Fibroblast of mammary gland (primary cell): ENCODE measurements around the gene R3HDM2.
"Not testable (repeated sequence)": the region's sequence is repeated elsewhere in the genome, so short reads cannot be mapped to it uniquely, and the experiment has no call there.

Source experiments
- DNase-seq: peaks from one replicate; pipeline ENCODE4 v3.0.0-alpha.2; 2010; ENCODE audit warnings: low read depth
- H3K4me3 ChIP-seq: 2 replicates; pipeline ENCODE4 v1.5.1; 2011; ENCODE audit warnings: low read depth, mild to moderate bottlenecking, low read length, moderate library complexity; ENCODE audit not compliant: control insufficient read depth
- TF ChIP-seq, protein P1 (sequence below): conservative IDR thresholded peaks from 2 replicates; pipeline ENCODE4 v1.5.1; 2011; ENCODE audit warnings: low read depth, low read length, inconsistent platforms; ENCODE audit not compliant: control insufficient read depth, insufficient read depth

The R3HDM2 gene

DNA sequence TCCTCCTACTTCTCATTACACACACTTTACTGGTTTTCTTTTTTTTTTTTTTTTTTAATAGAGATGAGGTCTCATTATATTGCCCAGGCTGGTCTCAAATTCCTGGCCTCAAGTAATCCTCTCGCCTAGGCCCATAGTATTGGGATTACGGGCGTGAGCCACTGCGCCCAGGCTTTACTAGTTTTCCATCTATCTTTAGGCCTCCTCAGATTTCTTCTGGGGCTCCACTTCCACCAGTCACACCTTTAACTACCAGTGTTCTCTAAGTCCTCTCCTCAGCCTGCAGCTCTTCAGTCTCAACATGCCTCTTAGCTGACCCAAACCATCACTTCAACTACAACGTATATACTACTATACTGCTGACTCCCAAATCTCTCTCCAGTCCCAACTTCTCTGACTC lies 10.4 kb downstream of the R3HDM2 start:
- TF ChIP-seq, protein P1, sequence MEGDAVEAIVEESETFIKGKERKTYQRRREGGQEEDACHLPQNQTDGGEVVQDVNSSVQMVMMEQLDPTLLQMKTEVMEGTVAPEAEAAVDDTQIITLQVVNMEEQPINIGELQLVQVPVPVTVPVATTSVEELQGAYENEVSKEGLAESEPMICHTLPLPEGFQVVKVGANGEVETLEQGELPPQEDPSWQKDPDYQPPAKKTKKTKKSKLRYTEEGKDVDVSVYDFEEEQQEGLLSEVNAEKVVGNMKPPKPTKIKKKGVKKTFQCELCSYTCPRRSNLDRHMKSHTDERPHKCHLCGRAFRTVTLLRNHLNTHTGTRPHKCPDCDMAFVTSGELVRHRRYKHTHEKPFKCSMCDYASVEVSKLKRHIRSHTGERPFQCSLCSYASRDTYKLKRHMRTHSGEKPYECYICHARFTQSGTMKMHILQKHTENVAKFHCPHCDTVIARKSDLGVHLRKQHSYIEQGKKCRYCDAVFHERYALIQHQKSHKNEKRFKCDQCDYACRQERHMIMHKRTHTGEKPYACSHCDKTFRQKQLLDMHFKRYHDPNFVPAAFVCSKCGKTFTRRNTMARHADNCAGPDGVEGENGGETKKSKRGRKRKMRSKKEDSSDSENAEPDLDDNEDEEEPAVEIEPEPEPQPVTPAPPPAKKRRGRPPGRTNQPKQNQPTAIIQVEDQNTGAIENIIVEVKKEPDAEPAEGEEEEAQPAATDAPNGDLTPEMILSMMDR = no peak
- no peak for DNase-seq
- H3K4me3 ChIP-seq = no peak overlapping the region

DNA sequence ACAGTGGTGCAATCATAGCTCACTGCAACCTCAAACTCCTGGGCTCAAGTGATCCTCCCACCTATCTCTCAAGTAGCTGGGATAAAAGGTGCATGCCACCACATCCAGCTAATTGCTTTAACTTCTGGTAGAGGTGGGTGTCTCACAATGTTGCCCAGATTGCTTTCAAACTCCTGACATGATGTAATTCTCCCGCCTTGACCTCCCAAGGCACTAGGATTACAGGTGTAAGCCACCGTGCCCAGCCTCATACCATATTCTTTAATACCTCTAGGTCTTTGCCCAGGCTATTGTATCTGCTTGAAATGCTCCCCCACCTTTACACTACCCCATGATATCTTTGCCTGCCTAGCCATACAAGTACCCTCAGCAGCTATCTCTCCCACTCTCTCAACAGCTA lies 11.3 kb downstream of the R3HDM2 start:
- DNase-seq = no peak
- TF ChIP-seq, protein P1 = no peak
- H3K4me3 ChIP-seq = no peak overlapping the region

DNA sequence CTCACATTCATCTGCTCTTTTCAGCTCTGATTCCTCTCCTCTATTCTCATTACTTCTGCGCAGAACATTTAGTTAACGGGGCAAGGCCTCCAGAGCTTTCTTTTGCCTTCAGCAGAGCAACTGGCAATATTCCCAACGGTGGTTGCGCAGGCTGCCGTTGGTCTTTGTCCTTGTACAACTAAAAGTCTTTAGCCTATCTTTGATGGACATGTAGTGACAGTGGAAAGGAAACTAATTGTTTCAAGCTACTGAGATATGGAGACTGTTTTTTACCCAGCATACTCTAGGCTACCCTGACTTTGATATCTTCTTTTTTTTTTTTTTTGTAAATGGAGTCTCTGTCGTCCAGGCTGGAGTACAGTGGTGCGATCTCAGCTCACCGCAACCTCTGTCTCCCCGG lies 12.6 kb downstream of the R3HDM2 start:
- TF ChIP-seq, protein P1 = no peak
- no peak for DNase-seq
- H3K4me3 ChIP-seq = no peak overlapping the region

DNA sequence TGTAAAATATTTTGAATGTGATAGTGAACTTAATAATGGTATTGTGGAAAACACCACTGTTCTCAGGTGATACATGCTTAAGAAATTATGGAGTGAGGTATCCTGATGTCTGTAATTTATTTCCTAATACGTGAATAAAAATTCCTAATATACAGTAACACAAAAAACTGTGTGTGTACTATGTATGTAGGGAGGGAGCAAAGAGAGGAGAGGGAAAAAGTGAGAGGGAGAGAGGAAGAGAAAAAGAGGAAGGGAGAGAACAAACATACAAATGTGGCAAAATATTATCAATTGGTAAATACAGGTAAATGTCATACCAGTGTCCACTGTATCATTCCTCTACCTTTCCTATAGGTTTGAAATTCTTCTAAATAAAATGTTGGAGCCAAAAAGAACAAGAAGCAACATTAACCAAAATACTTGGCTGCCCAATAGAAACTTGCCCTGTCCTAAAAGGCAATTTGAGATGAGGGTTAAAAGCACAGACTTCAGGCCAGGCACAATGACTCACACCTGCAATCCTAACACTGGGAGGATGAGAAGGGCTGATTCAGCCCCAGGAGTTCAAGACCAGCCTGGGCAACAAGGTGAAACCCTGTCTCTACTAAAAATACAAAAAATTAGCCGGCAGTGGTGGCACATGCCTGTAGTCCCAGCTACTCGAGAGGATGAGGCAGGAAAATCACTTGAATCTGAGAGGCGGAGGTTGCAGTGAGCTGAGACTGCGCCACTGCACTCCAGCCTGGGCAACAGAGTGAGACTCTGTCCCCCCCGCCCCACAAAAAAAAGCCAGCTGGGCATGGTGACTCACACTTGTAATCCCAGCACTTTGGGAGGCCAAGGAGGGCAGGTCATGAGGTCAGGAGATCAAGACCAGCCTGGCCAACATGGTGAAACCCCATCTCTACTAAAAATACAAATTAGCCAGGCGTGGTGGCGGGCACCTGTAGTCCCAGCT lies 14.5 kb downstream of the R3HDM2 start:
- H3K4me3 ChIP-seq = no peak overlapping the region
- TF ChIP-seq, protein P1 = no peak
- peak; percentile 59 for DNase-seq

DNA sequence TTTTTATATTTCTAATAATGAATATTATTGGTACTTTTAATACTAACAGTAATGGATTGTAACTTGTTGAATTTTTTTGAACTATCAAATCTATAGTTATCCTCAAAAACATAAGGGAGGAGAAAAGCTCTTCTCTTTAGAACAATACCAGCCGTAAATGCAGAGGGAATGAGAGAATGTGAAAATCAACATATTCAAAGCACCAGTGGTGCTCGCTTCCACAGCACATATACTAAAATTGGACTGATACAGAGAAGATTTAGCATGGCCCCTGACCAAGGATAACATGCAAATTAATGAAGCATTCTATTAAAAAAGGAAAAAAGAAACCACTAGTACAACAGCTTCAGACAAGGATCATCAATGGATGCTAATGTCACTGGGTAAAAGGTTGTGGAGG lies 15.8 kb downstream of the R3HDM2 start:
- no peak for DNase-seq
- TF ChIP-seq, protein P1 = no peak

DNA sequence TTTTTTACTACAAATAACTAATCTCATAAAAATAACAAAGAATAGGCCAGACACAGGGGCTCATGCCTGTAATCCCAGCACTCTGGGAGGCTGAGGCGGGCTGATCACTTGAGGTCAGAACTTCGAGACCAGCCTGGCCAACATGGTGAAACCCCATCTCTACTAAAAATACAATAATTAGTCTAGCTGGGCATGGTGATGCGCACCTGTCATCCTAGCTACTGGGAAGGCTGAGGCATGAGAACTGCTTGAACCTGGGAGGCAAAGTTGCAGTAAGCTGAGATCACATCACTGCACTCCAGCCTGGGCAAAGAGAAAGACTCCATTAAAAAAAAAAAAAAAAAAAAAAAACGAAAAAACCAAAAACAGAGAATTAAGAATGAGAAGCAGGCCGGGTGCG lies 16.7 kb downstream of the R3HDM2 start:
- DNase-seq, H3K4me3 ChIP-seq: not testable (repeated sequence)

More for the DNA sequence above, 15.8 kb downstream of the R3HDM2 start:
- H3K4me3 ChIP-seq = no peak overlapping the region

DNA sequence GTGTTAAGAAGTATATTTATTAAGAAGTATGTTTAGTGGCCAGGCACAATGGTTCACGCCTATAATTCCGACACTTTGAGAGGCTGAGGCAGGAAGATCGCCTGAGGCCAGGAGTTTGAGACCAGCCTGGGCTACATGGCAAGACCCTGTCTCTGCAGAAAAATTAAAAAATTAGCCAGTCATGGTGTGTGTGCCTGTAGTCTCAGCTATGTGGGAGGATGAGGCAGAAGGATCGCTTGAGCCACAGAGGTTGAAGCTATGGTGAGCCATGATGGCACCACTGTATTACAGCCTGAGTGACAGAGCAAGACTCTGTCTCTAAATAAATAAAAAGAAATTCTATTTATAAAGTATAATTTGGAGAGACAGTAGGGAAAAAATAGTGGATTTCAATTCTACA lies 20.3 kb downstream of the R3HDM2 start:
- DNase-seq = no peak
- TF ChIP-seq, protein P1 = no peak
- H3K4me3 ChIP-seq = no peak overlapping the region
